Upper lobe of right lung (tissue), 1 donor: ENCODE results near the gene VPS41. TPM values are rescaled to one million over a fixed set of nuclear protein-coding genes. Genes with fewer than 3 reads are reported as not detected.

Experiments used
- ATAC-seq: fragments of 200-7000 bp; cut with Tn5 transposase; one replicate; pipeline ENCODE4 v1.9.1; 2020; ENCODE audit warnings: mild to moderate bottlenecking, moderate library complexity
- DNase-seq: peaks from one replicate; pipeline ENCODE4 v3.0.0-alpha.2; 2020
- H3K27ac ChIP-seq: fragments of 200-600 bp; one replicate; pipeline ENCODE4 v1.8.0; 2022
- H3K27me3 ChIP-seq: fragments of 200-600 bp; one replicate; pipeline ENCODE4 v1.8.0; 2022; ENCODE audit warnings: mild to moderate bottlenecking
- H3K36me3 ChIP-seq: fragments of 200-600 bp; one replicate; pipeline ENCODE4 v1.8.0; 2022
- H3K4me1 ChIP-seq: fragments of 200-600 bp; one replicate; pipeline ENCODE4 v1.8.0; 2022
- H3K4me3 ChIP-seq: fragments of 200-600 bp; one replicate; pipeline ENCODE4 v1.8.0; 2022; ENCODE audit warnings: mild to moderate bottlenecking
- H3K9me3 ChIP-seq: fragments of 200-600 bp; one replicate; pipeline ENCODE4 v1.8.0; 2022
- CTCF ChIP-seq: fragments of 200-600 bp; IDR thresholded peaks from one replicate; pipeline ENCODE4 v1.8.0; 2022; ENCODE audit warnings: antibody characterized with exemption
- intact Hi-C: fragments of 100-400 bp; cut with DNase I; formaldehyde crosslinking; loops from one replicate; pipeline ENCODE4 v1.11.0; 2022
- total RNA-seq: library from RNA; stranded (reverse); fragmentation: NEBNext Ultra II Directional; extraction: Animal tissue kit (Norgen Biotek cat#: 25700); gene quantifications from one replicate; pipeline ENCODE4 v1.2.1, GENCODE V29; 2021
- donor health status: DM: no; HTN: yes; CAD: no; lungs with severe emphysema.

Gene VPS41
- total RNA-seq, 1 donor from 2014 or later = 95.8 TPM

- intact Hi-C loops = no loop called here
- no peaks in the 10 kb centered on the region for H3K4me1 ChIP-seq
- ATAC-seq = no peak
These were observed 74.6 kb downstream of the VPS41 start for GRCh38 chr7:38834357-38834756.

GRCh38 chr7:38833329-38833728, 75.7 kb downstream of the VPS41 start:
- no peak overlapping the region for H3K27ac ChIP-seq
- TF ChIP-seq CTCF = no peak
- H3K4me1 ChIP-seq = no peaks in the 10 kb centered on the region
- DNase-seq (no peak), ATAC-seq (no peak)
- intact Hi-C loops = no loop called here
- H3K9me3 ChIP-seq = no peaks in the 10 kb centered on the region
- H3K4me3 ChIP-seq = no peak overlapping the region
- peaks cover 7% of the 10 kb centered on the region for H3K36me3 ChIP-seq
- H3K27me3 ChIP-seq = no peaks in the 10 kb centered on the region

More at GRCh38 chr7:38834357-38834756, 74.6 kb downstream of the VPS41 start:
- no peaks in the 10 kb centered on the region for H3K9me3 ChIP-seq
- H3K36me3 ChIP-seq = peaks cover 7% of the 10 kb centered on the region
- H3K27ac ChIP-seq = no peak overlapping the region
- no peak for DNase-seq
- H3K4me3 ChIP-seq = no peak overlapping the region
- H3K27me3 ChIP-seq = no peaks in the 10 kb centered on the region
- TF ChIP-seq CTCF = no peak

GRCh38 chr7:38831259-38831996, 77.6 kb downstream of the VPS41 start:
- no peak for TF ChIP-seq CTCF
- H3K36me3 ChIP-seq = peaks cover 7% of the 10 kb centered on the region
- DNase-seq = no peak
- no peak overlapping the region for H3K4me3 ChIP-seq
- no peak for ATAC-seq
- intact Hi-C loops = no loop called here
- H3K27me3 ChIP-seq = no peaks in the 10 kb centered on the region
- H3K4me1 ChIP-seq = peaks cover 2% of the 10 kb centered on the region
- H3K9me3 ChIP-seq = no peaks in the 10 kb centered on the region
- no peak overlapping the region for H3K27ac ChIP-seq

GRCh38 chr7:38830826-38831225, 78.2 kb downstream of the VPS41 start:
- H3K4me1 ChIP-seq = peaks cover 3% of the 10 kb centered on the region
- no peaks in the 10 kb centered on the region for H3K9me3 ChIP-seq
- H3K36me3 ChIP-seq = peaks cover 7% of the 10 kb centered on the region
- intact Hi-C loops = no loop called here
- H3K27ac ChIP-seq = no peak overlapping the region
- no peak overlapping the region for H3K4me3 ChIP-seq
- H3K27me3 ChIP-seq = no peaks in the 10 kb centered on the region
- no peak for DNase-seq
- no peak for ATAC-seq
- TF ChIP-seq CTCF = no peak

- no peak overlapping the region for H3K4me3 ChIP-seq
- DNase-seq = no peak
- intact Hi-C loops = no loop called here
- no peaks in the 10 kb centered on the region for H3K27me3 ChIP-seq
- H3K4me1 ChIP-seq = peaks cover 3% of the 10 kb centered on the region
- peaks cover 7% of the 10 kb centered on the region for H3K36me3 ChIP-seq
- no peak for ATAC-seq
- TF ChIP-seq CTCF = no peak
- H3K27ac ChIP-seq = no peak overlapping the region
- no peaks in the 10 kb centered on the region for H3K9me3 ChIP-seq
These were observed 79.4 kb downstream of the VPS41 start for GRCh38 chr7:38829488-38830165.
